Endothelial cell of umbilical vein (primary cell): Measurements from ENCODE around the gene SUSD2. TPM values are rescaled to one million over a fixed set of nuclear protein-coding genes. Genes with fewer than 3 reads are reported as not detected.

Experiments used
- BruUV-seq: library from RNA; stranded (reverse); fragments of 400-500 nt; replicated peaks from 2 replicates; lab custom pipeline; 2021; lab: Mats Ljungman, UMichigan
- CTCF ChIA-PET: fragments of 300-600, 350-600 bp; sonication (Branson Sonifier 250); formaldehyde crosslinking; loops from one replicate; lab custom pipeline; 2021; ENCODE audit warnings: antibody characterized with exemption, inconsistent platforms; lab: Charles Lee
- POLR2A ChIA-PET: fragments of 300-600, 350-600 bp; sonication (Branson Sonifier 250); formaldehyde crosslinking; loops from one replicate; lab custom pipeline; 2021; ENCODE audit warnings: antibody characterized with exemption, inconsistent platforms; lab: Charles Lee
- DNase-seq: peaks from one replicate; pipeline ENCODE4 v3.0.0-alpha.2; 2011; ENCODE audit warnings: low read depth, low spot score
- FAIRE-seq: peaks from 2 replicates; lab custom pipeline; 2011; peaks lifted over from hg19 to GRCh38; lab: Jason Lieb, UNC
- H2AFZ ChIP-seq: 2 replicates; pipeline ENCODE4 v1.6.0; 2012; ENCODE audit warnings: low read depth, low read length, control low read depth, inconsistent platforms
- H3K27ac ChIP-seq: 2 replicates; pipeline ENCODE4 v1.5.1; 2011; ENCODE audit warnings: low read depth, mild to moderate bottlenecking, control low read depth, low read length, moderate library complexity; ENCODE audit not compliant: insufficient read depth
- H3K27me3 ChIP-seq, 2 experiments: 2 replicates each; pipeline versions ENCODE4 v1.6.0 to v1.6.1; 2011; ENCODE audit warnings: low read length in 2 of 2, mixed read lengths in 1 of 2; ENCODE audit not compliant: control insufficient read depth in 2 of 2, insufficient read depth in 2 of 2
- H3K36me3 ChIP-seq, 2 experiments: 2 replicates in 1 of 2; 3 replicates in 1 of 2; pipeline ENCODE4 v1.5.1; 2011; ENCODE audit warnings: low read length in 2 of 2, mild to moderate bottlenecking in 1 of 2, moderate library complexity in 1 of 2; ENCODE audit not compliant: control insufficient read depth in 2 of 2, insufficient read depth in 2 of 2; ENCODE audit errors: extremely low read depth in 1 of 2
- H3K4me1 ChIP-seq: 3 replicates; pipeline ENCODE4 v1.5.1; 2011; ENCODE audit warnings: mild to moderate bottlenecking, low read length; ENCODE audit not compliant: control insufficient read depth, insufficient read depth; ENCODE audit errors: extremely low read depth
- H3K4me2 ChIP-seq: 2 replicates; pipeline ENCODE4 v1.6.1; 2011; ENCODE audit warnings: low read length, control low read depth, mixed read lengths; ENCODE audit not compliant: insufficient read depth
- H3K4me3 ChIP-seq, 3 experiments: fragments of 200-600 bp in 1 of 3; sonication (generic), shearing (Covaris generic) in 1 of 3; replicated peaks in 1 of 3; 2 replicates each; pipeline ENCODE4 v1.5.1; 2011 to 2016; ENCODE audit warnings: control low read depth in 3 of 3, low read length in 3 of 3, mild to moderate bottlenecking in 2 of 3, inconsistent platforms in 1 of 3, low read depth in 1 of 3, moderate library complexity in 1 of 3; ENCODE audit not compliant: insufficient read depth in 1 of 3
- H3K79me2 ChIP-seq: 2 replicates; pipeline ENCODE4 v1.6.0; 2012; ENCODE audit warnings: low read length, inconsistent platforms; ENCODE audit not compliant: control insufficient read depth, insufficient read depth
- H3K9ac ChIP-seq: replicated peaks from 2 replicates; pipeline ENCODE3; 2011; ENCODE audit warnings: low read length, control low read depth; ENCODE audit not compliant: insufficient read depth; ENCODE audit errors: extremely low read depth
- H3K9me1 ChIP-seq: replicated peaks from 3 replicates; pipeline ENCODE4 v1.6.0; 2011; ENCODE audit warnings: mild to moderate bottlenecking, low read length; ENCODE audit not compliant: control insufficient read depth, insufficient read depth; ENCODE audit errors: extremely low read depth
- H3K9me3 ChIP-seq: replicated peaks from 2 replicates; pipeline ENCODE4 v1.5.1; 2012; ENCODE audit warnings: low read length, inconsistent platforms; ENCODE audit not compliant: control insufficient read depth, insufficient read depth
- H4K20me1 ChIP-seq: replicated peaks from 2 replicates; pipeline ENCODE3; 2011; ENCODE audit warnings: mild to moderate bottlenecking, low read length; ENCODE audit not compliant: control insufficient read depth, insufficient read depth; ENCODE audit errors: extremely low read depth
- EZH2 ChIP-seq: IDR thresholded peaks from 2 replicates; pipeline ENCODE4 v1.6.1; 2012; ENCODE audit warnings: borderline replicate concordance, low read depth, mild to moderate bottlenecking, moderate library complexity, low read length, inconsistent platforms; ENCODE audit not compliant: severe bottlenecking
- FOS ChIP-seq: IDR thresholded peaks from 2 replicates; pipeline ENCODE4 v1.6.1; 2011; ENCODE audit warnings: mild to moderate bottlenecking, low read length, moderate library complexity, borderline replicate concordance; ENCODE audit not compliant: insufficient read depth
- GATA2 ChIP-seq: IDR thresholded peaks from 2 replicates; pipeline ENCODE4 v1.7.0; 2011; ENCODE audit warnings: low read depth, mild to moderate bottlenecking, moderate library complexity, mixed read lengths, low read length; ENCODE audit not compliant: insufficient read length, insufficient read depth
- JUN ChIP-seq: IDR thresholded peaks from 2 replicates; pipeline ENCODE4 v1.6.1; 2011; ENCODE audit warnings: borderline replicate concordance, low read depth; ENCODE audit not compliant: insufficient read length, insufficient read depth
- MYC ChIP-seq: IDR thresholded peaks from one replicate; pipeline ENCODE4 v1.6.1; 2011; ENCODE audit warnings: mild to moderate bottlenecking, low read depth, low read length
- POLR2AphosphoS5 ChIP-seq: IDR thresholded peaks from 2 replicates; pipeline ENCODE4 v1.6.1; 2012; ENCODE audit warnings: low read depth, mild to moderate bottlenecking, control low read depth, low read length, moderate library complexity; ENCODE audit not compliant: insufficient read depth
- dilution Hi-C: fragments of 300-500 bp; cut with MboI; formaldehyde crosslinking; loops from one replicate; pipeline ENCODE4 v1.15.0; 2019; ENCODE audit warnings: low sequenced_read_pairs; ENCODE audit not compliant: extremely low pct_ligation_motif_present
- intact Hi-C: fragments of 100-400 bp; cut with micrococcal nuclease; formaldehyde crosslinking; loops from one replicate; pipeline ENCODE4 v1.10.0; 2022
- polyA plus RNA-seq, 4 experiments: library from polyadenylated mRNA; depleted of rRNA in 3 of 4; stranded (reverse) in 3 of 4; unstranded in 1 of 4; fragments of >200 nt; gene quantifications; 2 replicates each; pipeline versions ENCODE4 v1.2.1 to v1.2.3, GENCODE V29; 2011 to 2012; ENCODE audit warnings: missing spikeins in 1 of 4
- total RNA-seq: library from RNA; stranded (reverse); gene quantifications from 2 replicates; pipeline ENCODE4 v1.2.3, GENCODE V29; 2021

SUSD2 gene
- total and polyA plus RNA-seq, 2 donors (not counting 3 experiments of a cell fraction or from before 2014, with no cell fraction given) = 0.26 to 0.27 TPM

DNA sequence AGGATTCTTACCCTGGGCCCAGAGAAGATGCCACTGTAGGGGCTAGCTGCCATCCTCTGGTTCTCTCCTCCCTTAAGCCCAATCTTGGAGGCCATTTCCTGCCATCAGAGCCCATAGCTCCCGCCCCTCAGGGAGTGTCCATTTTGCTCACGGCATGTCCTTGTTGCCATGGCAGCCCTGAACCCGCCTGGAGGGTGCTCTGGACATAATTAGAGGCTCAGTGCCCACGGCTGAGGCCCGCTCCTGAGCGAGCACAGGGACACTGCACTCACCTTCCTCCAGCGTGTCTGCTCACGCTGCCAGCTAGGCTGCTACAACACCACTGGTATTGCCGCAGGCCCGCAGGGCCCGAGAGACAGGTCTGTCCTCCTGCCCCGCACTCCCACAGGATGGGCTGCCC lies 11.1 kb upstream of the SUSD2 start:
- no peaks in the 10 kb centered on the region for H3K27me3 ChIP-seq
- peaks cover 11 to 39% of the 10 kb centered on the region in 2 experiments for H3K36me3 ChIP-seq
- no peaks in the 10 kb centered on the region for H3K79me2 ChIP-seq
- H3K4me1 ChIP-seq = no peaks in the 10 kb centered on the region
- intact Hi-C loops = loop anchor here (10.0 kb wide), 1 partner anchor 305 kb away; no protein-coding TSS in a partner anchor
- FAIRE-seq (no peak), DNase-seq (no peak)
- ChIA-PET CTCF (interaction anchor here (1.1 to 2.3 kb wide), 2 partner anchors 9 to 12 kb away, joined by 4 to 10 read pairs; no protein-coding TSS in a partner anchor), POLR2A (no interaction called here)
- TF ChIP-seq POLR2AphosphoS5 (no peak), MYC (no peak), JUN (no peak)
- no TSS peak for BruUV-seq
- H2AFZ ChIP-seq = no peak overlapping the region
- dilution Hi-C loops = no loop called here
- H3K9me1 ChIP-seq = no peaks in the 10 kb centered on the region
- no peak overlapping the region for H3K4me2 ChIP-seq
- H3K9ac ChIP-seq = no peak overlapping the region
- H3K4me3 ChIP-seq = no peak overlapping the region
- H3K27ac ChIP-seq = no peak overlapping the region
- H3K9me3 ChIP-seq = no peaks in the 10 kb centered on the region
- H4K20me1 ChIP-seq = no peaks in the 10 kb centered on the region

DNA sequence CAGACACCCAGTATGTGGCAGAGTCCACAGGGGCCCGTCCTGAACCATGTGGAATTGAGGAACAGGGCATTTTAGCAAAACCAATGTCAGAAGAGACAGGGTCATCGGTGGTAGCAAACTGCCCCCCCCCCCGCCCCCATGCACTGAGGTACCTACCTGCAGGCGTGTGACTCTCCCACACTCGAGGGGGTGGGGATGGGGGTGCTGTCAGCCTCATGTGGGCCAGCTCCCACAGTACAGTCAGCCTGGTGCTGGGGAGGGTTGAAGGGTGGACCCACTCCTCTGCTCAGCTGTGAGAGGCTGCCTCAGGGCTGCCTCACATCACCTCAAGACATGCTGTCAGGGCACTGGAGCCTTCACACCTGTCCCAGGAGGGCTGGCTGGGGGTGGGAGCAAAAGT lies 10.7 kb upstream of the SUSD2 start:
- no peaks in the 10 kb centered on the region for H4K20me1 ChIP-seq
- no peak overlapping the region for H3K9ac ChIP-seq
- FAIRE-seq = no peak
- DNase-seq = no peak
- dilution Hi-C loops = no loop called here
- H3K4me3 ChIP-seq = no peak overlapping the region
- no peaks in the 10 kb centered on the region for H3K9me1 ChIP-seq
- no peaks in the 10 kb centered on the region for H3K4me1 ChIP-seq
- intact Hi-C loops = loop anchor here (10.0 kb wide), 1 partner anchor 306 kb away; no protein-coding TSS in a partner anchor
- H3K79me2 ChIP-seq = no peaks in the 10 kb centered on the region
- POLR2A ChIA-PET = no interaction called here
- peaks cover 11 to 35% of the 10 kb centered on the region in 2 experiments for H3K36me3 ChIP-seq
- H3K9me3 ChIP-seq = no peaks in the 10 kb centered on the region
- CTCF ChIA-PET = interaction anchor here (1.1 to 2.7 kb wide), 2 partner anchors 9 to 14 kb away, joined by 4 to 13 read pairs; no protein-coding TSS in a partner anchor
- no peak overlapping the region for H3K27ac ChIP-seq
- H2AFZ ChIP-seq = no peak overlapping the region
- no peaks in the 10 kb centered on the region for H3K27me3 ChIP-seq
- TF ChIP-seq GATA2 = no peak
- no peak for TF ChIP-seq EZH2
- no peak for TF ChIP-seq FOS
- BruUV-seq = no TSS peak
- H3K4me2 ChIP-seq = no peak overlapping the region
